CD4-positive, alpha-beta memory T cell (primary cell): ENCODE data around the gene LRTM2. TPM values are rescaled to one million over a fixed set of nuclear protein-coding genes. Genes with fewer than 3 reads are reported as not detected.

Source experiments
- CTCF ChIA-PET: fragments of 350-600 bp; sonication (Branson Sonifier 250); formaldehyde crosslinking; loops from one replicate; lab custom pipeline; 2021; ENCODE audit warnings: inconsistent platforms; ENCODE audit not compliant: partially characterized antibody; lab: Charles Lee
- POLR2A ChIA-PET: fragments of 350-600 bp; sonication (Branson Sonifier 250); formaldehyde crosslinking; loops from one replicate; lab custom pipeline; 2021; ENCODE audit not compliant: partially characterized antibody; lab: Charles Lee
- DNase-seq, 5 donors: peaks; one replicate each; pipeline versions ENCODE4 v3.0.0 to v3.0.0-alpha.2; 2020 to 2022; ENCODE audit warnings: mixed read lengths in 1 of 5
- H3K27ac ChIP-seq: one replicate; pipeline ENCODE4 v1.7.0; 2013; ENCODE audit warnings: low read depth, low read length
- H3K27me3 ChIP-seq: 2 replicates; pipeline ENCODE4 v1.7.0; 2013; ENCODE audit warnings: mild to moderate bottlenecking, low read length, moderate library complexity; ENCODE audit not compliant: insufficient read depth
- H3K36me3 ChIP-seq: 2 replicates; pipeline ENCODE4 v1.7.0; 2013; ENCODE audit warnings: mild to moderate bottlenecking, low read length, moderate library complexity; ENCODE audit not compliant: insufficient read depth
- H3K4me1 ChIP-seq: 2 replicates; pipeline ENCODE4 v1.7.0; 2013; ENCODE audit warnings: mild to moderate bottlenecking, low read length, moderate library complexity; ENCODE audit not compliant: insufficient read depth
- H3K4me3 ChIP-seq, 2 donors: one replicate each; pipeline ENCODE4 v1.7.0; 2013; ENCODE audit warnings: low read length in 2 of 2, mild to moderate bottlenecking in 1 of 2
- H3K9me3 ChIP-seq, 2 donors: one replicate each; pipeline ENCODE4 v1.7.0; 2013; ENCODE audit warnings: low read length in 2 of 2, control low read depth in 1 of 2; ENCODE audit not compliant: control insufficient read depth in 1 of 2
- H3K27ac Mint-ChIP-seq, 7 donors: one replicate each; pipeline ENCODE4 v1.8.0; 2020 to 2021; ENCODE audit warnings: mixed read lengths in 7 of 7, mild to moderate bottlenecking in 6 of 7, inconsistent platforms in 3 of 7, moderate library complexity in 3 of 7
- H3K27me3 Mint-ChIP-seq, 2 donors: one replicate each; pipeline ENCODE4 v1.8.0; 2020 to 2021; ENCODE audit warnings: mixed read lengths in 2 of 2
- H3K36me3 Mint-ChIP-seq, 2 donors: one replicate each; pipeline ENCODE4 v1.8.0; 2020 to 2021; ENCODE audit warnings: mixed read lengths in 2 of 2, inconsistent platforms in 1 of 2, mild to moderate bottlenecking in 1 of 2
- H3K4me1 Mint-ChIP-seq, 4 donors: one replicate each; pipeline ENCODE4 v1.8.0; 2020 to 2021; ENCODE audit warnings: mixed read lengths in 4 of 4, mild to moderate bottlenecking in 1 of 4
- H3K4me3 Mint-ChIP-seq, 8 donors: one replicate each; pipeline ENCODE4 v1.8.0; 2020 to 2021; ENCODE audit warnings: mixed read lengths in 8 of 8, mild to moderate bottlenecking in 7 of 8, moderate library complexity in 6 of 8, inconsistent platforms in 3 of 8
- H3K9me3 Mint-ChIP-seq, 8 donors: one replicate each; pipeline ENCODE4 v1.8.0; 2020 to 2021; ENCODE audit warnings: mixed read lengths in 8 of 8, mild to moderate bottlenecking in 5 of 8, inconsistent platforms in 3 of 8, moderate library complexity in 1 of 8
- intact Hi-C: fragments of 100-400 bp; cut with micrococcal nuclease; formaldehyde crosslinking; loops from one replicate; pipeline ENCODE4 v1.15.1; 2023
- polyA plus RNA-seq, 2 donors: library from polyadenylated mRNA; unstranded; fragments of 300-500 nt; fragmentation: Illumina TruSeq; gene quantifications; one replicate each; pipeline ENCODE4 v1.2.3, GENCODE V29; 2021
- total RNA-seq, 2 experiments: library from RNA; stranded (reverse); gene quantifications; one replicate each; pipeline ENCODE4 v1.2.3, GENCODE V29; 2021

The LRTM2 gene
- total and polyA plus RNA-seq, 4 experiments from 2014 or later = not detected

- Histone ChIP-seq H3K27ac (no peak overlapping the region), H3K9me3 (no peaks in the 10 kb centered on the region), H3K4me1 (no peaks in the 10 kb centered on the region), H3K36me3 (no peaks in the 10 kb centered on the region), H3K4me3 (no peak overlapping the region), H3K27me3 (no peaks in the 10 kb centered on the region)
- Mint-ChIP-seq H3K36me3 (no peaks in the 10 kb centered on the region), H3K27ac (no peak overlapping the region), H3K27me3 (peaks cover 28% of the 10 kb centered on the region in 2 donors), H3K4me3 (no peak overlapping the region), H3K9me3 (peaks cover 0 to 1% (median 0%) of the 10 kb centered on the region in 8 donors), H3K4me1 (peaks cover 0 to 5% (median 4%) of the 10 kb centered on the region in 4 donors)
- intact Hi-C loops = no loop called here
- CTCF ChIA-PET = interaction anchor here (1.0 kb wide), 1 partner anchor 30 kb away, joined by 3 read pairs; no protein-coding TSS in a partner anchor
- POLR2A ChIA-PET = interaction anchor here (1.1 kb wide), 1 partner anchor 26 kb away, joined by 3 read pairs; no protein-coding TSS in a partner anchor
- no peak for DNase-seq
Observed at GRCh38 chr12:1821805-1822204, 1.4 kb downstream of the LRTM2 start.

DNA sequence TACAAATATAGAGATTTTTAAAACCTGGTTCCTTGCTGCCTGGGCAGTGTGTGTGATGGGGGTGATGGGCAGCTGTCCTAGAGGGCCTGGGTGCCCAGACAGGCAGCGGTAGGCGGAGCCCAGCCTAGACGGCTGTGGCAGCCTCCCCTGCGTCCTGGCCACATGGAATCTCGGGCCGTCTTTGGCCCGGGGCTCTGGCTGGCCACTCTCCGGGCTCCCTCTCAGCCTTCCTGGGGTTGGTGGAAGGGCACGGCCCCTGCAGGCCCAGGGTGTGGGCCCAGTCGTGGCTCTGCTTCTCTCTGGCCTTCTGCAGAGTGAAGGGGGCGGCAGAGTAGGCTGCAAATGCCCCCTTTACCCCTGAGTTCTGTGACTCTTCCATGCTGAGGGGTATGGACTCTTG is 2.3 kb downstream of the LRTM2 start:
- Histone ChIP-seq H3K27ac (no peak overlapping the region), H3K4me1 (no peaks in the 10 kb centered on the region), H3K4me3 (no peak overlapping the region), H3K27me3 (no peaks in the 10 kb centered on the region), H3K36me3 (no peaks in the 10 kb centered on the region), H3K9me3 (no peaks in the 10 kb centered on the region)
- peaks cover 0 to 5% (median 4%) of the 10 kb centered on the region in 4 donors for H3K4me1 Mint-ChIP-seq
- H3K36me3 Mint-ChIP-seq = no peaks in the 10 kb centered on the region
- ChIA-PET POLR2A (no interaction called here), CTCF (no interaction called here)
- H3K27me3 Mint-ChIP-seq = peaks cover 28% of the 10 kb centered on the region in 2 donors
- intact Hi-C loops = no loop called here
- H3K27ac Mint-ChIP-seq = no peak overlapping the region
- DNase-seq = no peak
- H3K9me3 Mint-ChIP-seq = peaks cover 0 to 1% (median 0%) of the 10 kb centered on the region in 8 donors
- no peak overlapping the region for H3K4me3 Mint-ChIP-seq

DNA sequence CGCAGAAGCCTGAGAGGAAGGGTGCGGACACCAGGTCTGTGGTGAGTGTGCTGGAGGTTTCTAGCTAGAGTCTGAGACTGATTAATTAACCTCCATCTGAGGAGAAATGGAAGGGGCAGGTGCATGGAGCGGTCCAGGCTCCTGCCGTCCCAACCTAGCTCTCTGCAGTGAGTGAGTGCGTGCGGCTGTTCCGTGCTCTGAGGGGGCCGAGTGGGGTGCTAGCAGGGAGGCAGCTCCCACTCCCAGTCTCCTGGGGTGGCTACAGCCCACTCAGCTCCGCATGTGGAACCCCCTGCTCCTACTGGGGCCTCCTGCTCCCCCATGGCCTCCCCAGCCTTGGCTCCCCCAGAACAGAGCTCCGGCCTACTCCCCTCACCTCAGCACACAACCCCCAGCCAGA is 2.9 kb downstream of the LRTM2 start:
- intact Hi-C loops = no loop called here
- Histone ChIP-seq H3K27ac (no peak overlapping the region), H3K4me1 (no peaks in the 10 kb centered on the region), H3K9me3 (no peaks in the 10 kb centered on the region), H3K36me3 (no peaks in the 10 kb centered on the region), H3K27me3 (no peaks in the 10 kb centered on the region), H3K4me3 (no peak overlapping the region)
- ChIA-PET POLR2A (no interaction called here), CTCF (no interaction called here)
- DNase-seq = no peak
- Mint-ChIP-seq H3K4me3 (no peak overlapping the region), H3K27ac (no peak overlapping the region), H3K27me3 (peaks cover 28% of the 10 kb centered on the region in 2 donors), H3K4me1 (peaks cover 0 to 5% (median 4%) of the 10 kb centered on the region in 4 donors), H3K36me3 (no peaks in the 10 kb centered on the region), H3K9me3 (peaks cover 0 to 1% (median 0%) of the 10 kb centered on the region in 8 donors)

DNA sequence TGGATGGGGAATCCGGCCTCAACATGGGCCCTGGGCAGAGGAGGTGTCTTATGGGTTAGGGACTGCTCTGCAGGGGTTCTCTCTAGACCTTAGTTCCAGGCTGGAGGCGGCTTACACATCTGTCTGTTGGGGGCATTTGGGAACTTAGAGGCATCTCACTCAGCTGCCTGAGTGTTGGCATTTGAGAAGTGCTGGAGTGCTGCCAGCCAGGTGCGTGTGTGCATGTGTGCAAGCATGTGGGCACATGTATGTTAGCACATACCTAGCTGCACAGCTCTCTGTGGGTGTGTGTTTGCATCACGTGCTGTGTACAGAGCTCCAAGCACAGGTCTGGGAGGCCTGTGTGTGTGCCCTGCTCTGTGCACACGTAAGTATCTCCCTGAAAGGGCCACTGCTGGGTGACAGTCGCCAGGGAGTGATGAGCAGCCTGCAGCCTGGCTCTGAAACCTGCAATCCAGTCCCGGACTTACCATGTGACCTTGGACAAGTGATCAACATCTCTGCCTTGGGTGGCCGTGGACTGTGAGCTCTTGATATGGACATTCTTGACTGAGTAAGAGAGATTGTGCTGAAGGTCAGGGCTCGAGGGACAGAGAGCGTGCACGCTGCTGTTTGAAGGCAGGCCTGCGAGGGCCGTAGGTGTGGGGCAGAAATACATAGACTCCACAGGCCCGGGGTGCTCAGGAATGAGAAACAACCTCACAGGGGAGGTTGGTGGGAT is 5.2 kb downstream of the LRTM2 start:
- no peak overlapping the region for H3K27ac ChIP-seq
- no peak overlapping the region for H3K4me3 ChIP-seq
- Mint-ChIP-seq H3K9me3 (no peaks in the 10 kb centered on the region), H3K27ac (no peak overlapping the region), H3K36me3 (no peaks in the 10 kb centered on the region), H3K27me3 (peaks cover 19 to 24% of the 10 kb centered on the region in 2 donors), H3K4me1 (peaks cover 0 to 1% (median under 1%) of the 10 kb centered on the region in 4 donors), H3K4me3 (no peak overlapping the region)
- no peaks in the 10 kb centered on the region for H3K9me3 ChIP-seq
- ChIA-PET POLR2A (no interaction called here), CTCF (interaction anchor here (1.2 kb wide), 1 partner anchor 114 kb away, joined by 3 read pairs; no protein-coding TSS in a partner anchor)
- no peak for DNase-seq
- no peaks in the 10 kb centered on the region for H3K36me3 ChIP-seq
- H3K27me3 ChIP-seq = no peaks in the 10 kb centered on the region
- H3K4me1 ChIP-seq = no peaks in the 10 kb centered on the region
- intact Hi-C loops = no loop called here

GRCh38 chr12:1826401-1826800 is 6.0 kb downstream of the LRTM2 start:
- H3K27me3 ChIP-seq = no peaks in the 10 kb centered on the region
- Mint-ChIP-seq H3K4me3 (no peak overlapping the region), H3K4me1 (peaks cover 0 to 5% (median 0%) of the 10 kb centered on the region in 4 donors)

DNA sequence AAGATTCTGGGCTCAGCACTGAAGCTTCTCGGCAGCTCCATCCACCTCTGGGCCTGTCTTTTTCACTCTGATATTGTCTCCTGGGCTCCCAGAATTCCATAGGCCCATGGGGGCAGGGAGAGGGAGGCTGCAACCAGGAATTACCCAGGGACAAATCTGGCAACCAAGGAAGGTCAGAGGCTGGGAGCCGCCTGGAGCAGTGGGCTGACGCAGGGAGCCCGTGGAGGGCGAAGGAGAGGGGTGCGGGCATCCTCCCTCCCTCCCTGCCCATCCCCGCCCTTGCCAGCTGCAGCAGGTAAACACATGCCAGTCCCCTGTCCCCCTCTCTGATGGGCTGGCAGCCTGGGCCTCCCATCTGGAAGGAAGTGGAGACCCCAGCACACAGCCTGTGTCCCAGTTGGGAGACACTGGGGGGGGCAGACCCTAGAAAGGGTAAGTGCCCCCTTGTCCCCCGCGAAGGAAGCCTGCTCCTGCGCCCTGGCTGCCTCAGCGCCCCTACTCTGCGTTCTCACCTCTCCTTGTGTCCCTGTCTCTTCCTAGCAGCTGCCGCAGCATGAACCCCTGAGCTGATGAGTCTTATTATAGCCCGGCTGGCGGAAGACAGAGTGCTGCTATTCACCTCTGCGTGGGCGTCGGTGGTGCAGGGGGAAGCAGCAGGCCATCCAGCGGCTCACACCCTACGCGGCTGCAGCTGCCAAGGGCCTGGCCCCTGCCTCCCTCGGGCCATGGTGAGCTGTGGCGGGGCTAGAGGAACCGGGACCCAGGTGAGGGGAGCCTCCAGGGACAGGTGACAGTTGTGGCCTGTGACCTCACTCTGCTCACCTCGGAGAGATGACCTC is 6.7 kb downstream of the LRTM2 start:
- Histone ChIP-seq H3K4me1 (no peaks in the 10 kb centered on the region), H3K27me3 (no peaks in the 10 kb centered on the region), H3K4me3 (no peak overlapping the region), H3K27ac (no peak overlapping the region), H3K36me3 (no peaks in the 10 kb centered on the region), H3K9me3 (no peaks in the 10 kb centered on the region)
- Mint-ChIP-seq H3K4me1 (peaks cover 0 to 5% (median 0%) of the 10 kb centered on the region in 4 donors), H3K4me3 (no peak overlapping the region), H3K9me3 (peaks cover 0 to 2% (median 0%) of the 10 kb centered on the region in 8 donors), H3K27ac (no peak overlapping the region), H3K27me3 (peaks cover 25% of the 10 kb centered on the region in 2 donors), H3K36me3 (no peaks in the 10 kb centered on the region)
- POLR2A ChIA-PET = no interaction called here
- DNase-seq = no peak
- CTCF ChIA-PET = no interaction called here
- intact Hi-C loops = no loop called here

More at GRCh38 chr12:1826401-1826800, 6.0 kb downstream of the LRTM2 start:
- no peak overlapping the region for H3K4me3 ChIP-seq
- H3K27ac ChIP-seq = no peak overlapping the region
- Mint-ChIP-seq H3K27ac (no peak overlapping the region), H3K27me3 (peaks cover 21 to 22% of the 10 kb centered on the region in 2 donors), H3K36me3 (no peaks in the 10 kb centered on the region), H3K9me3 (no peaks in the 10 kb centered on the region)
- H3K4me1 ChIP-seq = no peaks in the 10 kb centered on the region
- ChIA-PET CTCF (no interaction called here), POLR2A (no interaction called here)
- no peak for DNase-seq
- H3K36me3 ChIP-seq = no peaks in the 10 kb centered on the region
- intact Hi-C loops = no loop called here
- H3K9me3 ChIP-seq = no peaks in the 10 kb centered on the region
